ENCODE measurements around the gene VPS13D. TPM values are rescaled to one million over a fixed set of nuclear protein-coding genes. Genes with fewer than 3 reads are reported as not detected.
"Not testable (repeated sequence)": the region's sequence is repeated elsewhere in the genome, so short reads cannot be mapped to it uniquely, and the experiment has no call there.

Gene VPS13D
- total RNA-seq, 6 experiments from 2014 or later = 25.9 to 36.9 (median 30.8) TPM

DNA sequence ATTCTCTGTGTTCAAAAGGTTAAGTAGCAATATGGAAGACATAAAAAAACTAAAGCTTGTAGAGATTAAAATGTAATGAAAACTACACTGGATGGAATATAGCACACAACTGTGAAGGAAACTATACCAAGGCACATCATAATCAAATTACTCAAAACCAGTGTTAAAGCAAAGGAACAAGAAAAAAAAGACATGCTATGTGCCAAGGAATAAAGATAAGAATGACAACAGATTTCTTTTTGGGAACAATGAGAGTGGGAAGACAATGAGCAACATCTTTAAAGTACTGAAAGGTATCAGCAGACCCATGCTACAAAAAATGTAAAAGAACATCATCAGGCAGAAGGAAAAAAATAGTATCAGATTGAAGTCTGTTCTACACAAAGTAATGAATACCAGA, 157.8 kb downstream of the VPS13D start:
- TF ChIP-seq POLR2A (IDR thresholded peaks at IDR 0.05) = no peak
- TF ChIP-seq, protein P1, sequence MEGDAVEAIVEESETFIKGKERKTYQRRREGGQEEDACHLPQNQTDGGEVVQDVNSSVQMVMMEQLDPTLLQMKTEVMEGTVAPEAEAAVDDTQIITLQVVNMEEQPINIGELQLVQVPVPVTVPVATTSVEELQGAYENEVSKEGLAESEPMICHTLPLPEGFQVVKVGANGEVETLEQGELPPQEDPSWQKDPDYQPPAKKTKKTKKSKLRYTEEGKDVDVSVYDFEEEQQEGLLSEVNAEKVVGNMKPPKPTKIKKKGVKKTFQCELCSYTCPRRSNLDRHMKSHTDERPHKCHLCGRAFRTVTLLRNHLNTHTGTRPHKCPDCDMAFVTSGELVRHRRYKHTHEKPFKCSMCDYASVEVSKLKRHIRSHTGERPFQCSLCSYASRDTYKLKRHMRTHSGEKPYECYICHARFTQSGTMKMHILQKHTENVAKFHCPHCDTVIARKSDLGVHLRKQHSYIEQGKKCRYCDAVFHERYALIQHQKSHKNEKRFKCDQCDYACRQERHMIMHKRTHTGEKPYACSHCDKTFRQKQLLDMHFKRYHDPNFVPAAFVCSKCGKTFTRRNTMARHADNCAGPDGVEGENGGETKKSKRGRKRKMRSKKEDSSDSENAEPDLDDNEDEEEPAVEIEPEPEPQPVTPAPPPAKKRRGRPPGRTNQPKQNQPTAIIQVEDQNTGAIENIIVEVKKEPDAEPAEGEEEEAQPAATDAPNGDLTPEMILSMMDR (IDR thresholded peaks at IDR 0.05) = no peak
- Histone ChIP-seq H3K9me3 (no peaks in the 10 kb centered on the region), H3K27me3 (no peaks in the 10 kb centered on the region), H3K36me3 (peaks cover 0 to 24% (median 13%) of the 10 kb centered on the region in 4 donors), H3K27ac (no peak overlapping the region), H3K4me3 (no peak overlapping the region), H3K4me1 (no peaks in the 10 kb centered on the region)
- intact Hi-C loops (cut with DNase I) = no loop called here
- ATAC-seq (no peak), DNase-seq (no peak)

DNA sequence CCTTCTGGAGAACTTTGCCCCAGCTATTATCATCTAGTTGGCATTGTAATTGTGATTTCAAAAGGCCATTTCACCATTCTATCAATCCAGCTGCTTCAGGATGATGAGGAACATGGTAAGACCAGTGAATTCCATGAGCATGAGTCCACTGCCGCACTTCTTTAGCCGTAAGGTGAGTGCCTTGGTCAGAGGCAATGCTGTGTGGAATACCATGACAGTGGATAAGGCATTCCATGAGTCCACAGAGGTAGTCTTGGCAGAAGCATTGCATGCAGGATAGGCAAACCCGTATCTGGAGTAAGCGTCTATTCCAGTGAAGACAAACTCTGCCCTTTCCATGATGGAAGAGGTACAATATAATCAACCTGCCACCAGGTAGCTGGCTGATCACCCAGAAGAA, 160.5 kb downstream of the VPS13D start:
- H3K4me1 ChIP-seq; H3K27ac ChIP-seq; H3K9me3 ChIP-seq; intact Hi-C loops (cut with DNase I); H3K4me3 ChIP-seq; ATAC-seq; H3K27me3 ChIP-seq; DNase-seq: not testable (repeated sequence)
- H3K36me3 ChIP-seq = peaks cover 0 to 20% (median 9%) of the 10 kb centered on the region in 4 donors
- WGBS (ENCODE audit: insufficient coverage, low coverage, low lambda C conversion rate, missing lambda C conversion rate) = 100% methylated on average over 2 of the region's 4 CpGs

GRCh38 chr1:12397462-12398450, 167.9 kb downstream of the VPS13D start:
- Histone ChIP-seq H3K9me3 (no peaks in the 10 kb centered on the region), H3K27ac (no peak overlapping the region), H3K27me3 (no peaks in the 10 kb centered on the region), H3K36me3 (peaks cover 0 to 3% (median under 1%) of the 10 kb centered on the region in 4 donors), H3K4me1 (peaks cover 0 to 9% (median 0%) of the 10 kb centered on the region in 4 donors), H3K4me3 (no peak overlapping the region)
- DNase-seq (no peak), ATAC-seq (peak in 3 of 4 donors; percentile 22 to 44 (median 43))
- TF ChIP-seq, protein P1 (IDR thresholded peaks at IDR 0.05) = no peak
- TF ChIP-seq POLR2A (IDR thresholded peaks at IDR 0.05) = no peak
- whole genome bisulfite sequencing (ENCODE audit: insufficient coverage, low coverage, low lambda C conversion rate, missing lambda C conversion rate) = 73% methylated on average over 7 of the region's 7 CpGs
- intact Hi-C loops (cut with DNase I) = no loop called here

DNA sequence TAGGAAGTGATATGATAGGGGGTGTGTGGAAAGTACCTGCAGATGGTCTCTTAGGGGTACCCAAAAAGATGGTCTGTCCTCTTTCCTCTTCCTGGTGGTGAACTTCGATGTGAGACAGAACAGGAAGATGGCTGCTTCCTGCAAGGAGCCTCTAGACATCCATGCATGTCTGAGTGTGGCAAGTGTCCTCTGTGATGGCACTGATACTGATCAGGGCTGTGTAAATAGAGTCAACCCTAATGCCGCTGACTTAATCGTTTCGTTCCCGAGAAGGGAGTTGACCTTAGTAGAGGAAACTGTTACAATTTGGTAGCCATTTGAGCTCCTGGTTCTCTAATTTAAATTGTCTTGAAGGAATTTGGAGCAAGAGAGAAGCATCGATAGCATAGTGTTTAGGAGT, 168.6 kb downstream of the VPS13D start:
- Histone ChIP-seq H3K9me3 (no peaks in the 10 kb centered on the region), H3K27me3 (no peaks in the 10 kb centered on the region), H3K4me1 (peaks cover 0 to 9% (median 0%) of the 10 kb centered on the region in 4 donors), H3K27ac (no peak overlapping the region), H3K4me3 (no peak overlapping the region), H3K36me3 (peaks cover 0 to 8% (median 2%) of the 10 kb centered on the region in 4 donors)
- WGBS (ENCODE audit: insufficient coverage, low coverage, low lambda C conversion rate, missing lambda C conversion rate) = 47% methylated on average over 6 of the region's 6 CpGs
- intact Hi-C loops (cut with DNase I) = no loop called here
- ATAC-seq (no peak), DNase-seq (no peak)
- TF ChIP-seq, protein P1 (IDR thresholded peaks at IDR 0.05) = no peak
- TF ChIP-seq POLR2A (IDR thresholded peaks at IDR 0.05) = no peak

GRCh38 chr1:12400027-12400693, 170.3 kb downstream of the VPS13D start:
- ATAC-seq (no peak), DNase-seq (no peak)
- Histone ChIP-seq H3K4me1 (peaks cover 0 to 14% (median 5%) of the 10 kb centered on the region in 4 donors), H3K9me3 (no peaks in the 10 kb centered on the region), H3K27me3 (no peaks in the 10 kb centered on the region), H3K27ac (no peak overlapping the region), H3K4me3 (no peak overlapping the region), H3K36me3 (peaks cover 0 to 8% (median 8%) of the 10 kb centered on the region in 4 donors)
- 95% methylated on average over 10 of the region's 10 CpGs for WGBS (ENCODE audit: insufficient coverage, low coverage, low lambda C conversion rate, missing lambda C conversion rate)
- intact Hi-C loops (cut with DNase I) = no loop called here
- TF ChIP-seq, protein P1 (IDR thresholded peaks at IDR 0.05) = no peak
- no peak for TF ChIP-seq POLR2A (IDR thresholded peaks at IDR 0.05)

Data from right lobe of liver (tissue), 6 donors.